ENCODE data around the gene SORCS1.

DNA sequence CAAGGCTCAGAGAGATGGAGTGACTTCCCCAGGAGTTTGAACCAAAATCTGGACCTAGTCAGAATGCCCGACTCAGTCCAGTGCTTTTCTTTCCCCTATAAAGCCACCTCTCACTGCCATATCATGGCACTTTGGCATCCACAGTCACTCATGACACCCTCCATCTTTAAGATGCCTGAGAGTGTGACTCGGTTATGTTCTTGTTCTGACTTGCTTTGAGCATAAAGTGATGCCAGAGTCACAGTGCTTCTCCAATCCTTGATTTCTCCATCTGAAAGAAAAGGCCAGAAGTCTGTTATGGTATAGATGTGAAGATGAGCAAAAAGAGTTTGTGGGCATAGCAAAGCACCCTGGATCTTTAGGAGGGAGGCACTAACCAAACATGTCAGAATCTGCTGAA lies 538.1 kb downstream of the SORCS1 start:
- TF ChIP-seq CTCF (IDR thresholded peaks at IDR 0.05) (no peak), POLR2A (IDR thresholded peaks at IDR 0.05) (no peak)
